GM12872 (cell line): ENCODE data around the gene CACNA1B.

ENCODE experiments used
- TF ChIP-seq, protein P1 (sequence below): IDR thresholded peaks from 3 replicates; pipeline ENCODE4 v1.5.1; 2011; ENCODE audit warnings: low read depth, mild to moderate bottlenecking, low read length, moderate library complexity; ENCODE audit not compliant: insufficient read depth

CACNA1B gene

DNA sequence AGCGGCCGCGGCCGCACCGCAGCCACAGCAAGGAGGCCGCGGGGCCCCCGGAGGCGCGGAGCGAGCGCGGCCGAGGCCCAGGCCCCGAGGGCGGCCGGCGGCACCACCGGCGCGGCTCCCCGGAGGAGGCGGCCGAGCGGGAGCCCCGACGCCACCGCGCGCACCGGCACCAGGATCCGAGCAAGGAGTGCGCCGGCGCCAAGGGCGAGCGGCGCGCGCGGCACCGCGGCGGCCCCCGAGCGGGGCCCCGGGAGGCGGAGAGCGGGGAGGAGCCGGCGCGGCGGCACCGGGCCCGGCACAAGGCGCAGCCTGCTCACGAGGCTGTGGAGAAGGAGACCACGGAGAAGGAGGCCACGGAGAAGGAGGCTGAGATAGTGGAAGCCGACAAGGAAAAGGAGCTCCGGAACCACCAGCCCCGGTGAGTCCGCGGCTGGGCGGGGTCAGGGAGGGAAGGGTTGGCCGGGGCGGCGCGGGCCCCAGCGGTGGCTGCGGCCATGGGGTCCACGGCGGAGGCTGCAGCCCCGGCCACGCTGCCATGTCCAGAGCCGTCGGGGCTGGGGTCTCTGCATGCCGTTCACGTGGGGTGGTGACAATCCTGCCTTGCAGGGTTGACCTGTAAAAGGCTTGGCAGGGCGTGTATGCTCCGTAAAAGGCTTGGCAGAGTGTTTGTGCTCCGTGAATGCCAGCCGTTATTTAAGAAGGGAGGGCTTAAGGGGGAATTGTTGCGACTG, 146.0 kb downstream of the CACNA1B start:
- TF ChIP-seq, protein P1, sequence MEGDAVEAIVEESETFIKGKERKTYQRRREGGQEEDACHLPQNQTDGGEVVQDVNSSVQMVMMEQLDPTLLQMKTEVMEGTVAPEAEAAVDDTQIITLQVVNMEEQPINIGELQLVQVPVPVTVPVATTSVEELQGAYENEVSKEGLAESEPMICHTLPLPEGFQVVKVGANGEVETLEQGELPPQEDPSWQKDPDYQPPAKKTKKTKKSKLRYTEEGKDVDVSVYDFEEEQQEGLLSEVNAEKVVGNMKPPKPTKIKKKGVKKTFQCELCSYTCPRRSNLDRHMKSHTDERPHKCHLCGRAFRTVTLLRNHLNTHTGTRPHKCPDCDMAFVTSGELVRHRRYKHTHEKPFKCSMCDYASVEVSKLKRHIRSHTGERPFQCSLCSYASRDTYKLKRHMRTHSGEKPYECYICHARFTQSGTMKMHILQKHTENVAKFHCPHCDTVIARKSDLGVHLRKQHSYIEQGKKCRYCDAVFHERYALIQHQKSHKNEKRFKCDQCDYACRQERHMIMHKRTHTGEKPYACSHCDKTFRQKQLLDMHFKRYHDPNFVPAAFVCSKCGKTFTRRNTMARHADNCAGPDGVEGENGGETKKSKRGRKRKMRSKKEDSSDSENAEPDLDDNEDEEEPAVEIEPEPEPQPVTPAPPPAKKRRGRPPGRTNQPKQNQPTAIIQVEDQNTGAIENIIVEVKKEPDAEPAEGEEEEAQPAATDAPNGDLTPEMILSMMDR: no peak

DNA sequence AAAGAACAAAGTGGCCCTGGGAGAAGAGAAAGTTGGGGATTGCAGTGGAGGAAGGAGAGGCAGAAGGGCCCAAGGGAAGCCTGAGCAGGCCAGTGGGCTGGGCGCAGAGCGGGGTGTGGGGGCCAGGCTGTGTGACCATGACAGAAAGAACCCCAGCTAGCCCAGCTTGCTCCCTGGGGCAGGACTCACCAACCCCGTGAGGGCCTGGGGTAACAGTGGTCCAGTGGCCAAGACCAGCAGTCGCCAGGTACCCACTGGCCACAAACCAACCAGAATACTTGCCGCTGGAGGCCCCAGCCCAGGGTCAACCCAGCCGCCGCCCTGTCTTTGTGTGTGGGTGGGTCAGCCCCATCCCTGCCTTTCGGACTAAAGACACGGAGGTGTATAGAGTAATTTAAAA, 146.5 kb downstream of the CACNA1B start:
- TF ChIP-seq, protein P1: no peak

DNA sequence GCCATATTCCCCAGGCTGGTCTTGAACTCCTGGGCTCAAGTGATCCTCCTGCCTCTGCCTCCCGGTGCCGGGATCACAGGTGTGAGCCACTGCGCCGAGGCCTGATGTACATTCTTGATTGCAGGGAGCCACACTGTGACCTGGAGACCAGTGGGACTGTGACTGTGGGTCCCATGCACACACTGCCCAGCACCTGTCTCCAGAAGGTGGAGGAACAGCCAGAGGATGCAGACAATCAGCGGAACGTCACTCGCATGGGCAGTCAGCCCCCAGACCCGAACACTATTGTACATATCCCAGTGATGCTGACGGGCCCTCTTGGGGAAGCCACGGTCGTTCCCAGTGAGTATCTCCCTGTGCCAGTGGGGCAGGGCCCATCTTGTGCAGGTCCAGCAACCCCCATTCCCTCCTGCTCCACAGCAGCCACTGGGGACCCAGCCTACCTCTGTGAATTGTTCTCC, 147.3 kb downstream of the CACNA1B start:
- TF ChIP-seq, protein P1: no peak

DNA sequence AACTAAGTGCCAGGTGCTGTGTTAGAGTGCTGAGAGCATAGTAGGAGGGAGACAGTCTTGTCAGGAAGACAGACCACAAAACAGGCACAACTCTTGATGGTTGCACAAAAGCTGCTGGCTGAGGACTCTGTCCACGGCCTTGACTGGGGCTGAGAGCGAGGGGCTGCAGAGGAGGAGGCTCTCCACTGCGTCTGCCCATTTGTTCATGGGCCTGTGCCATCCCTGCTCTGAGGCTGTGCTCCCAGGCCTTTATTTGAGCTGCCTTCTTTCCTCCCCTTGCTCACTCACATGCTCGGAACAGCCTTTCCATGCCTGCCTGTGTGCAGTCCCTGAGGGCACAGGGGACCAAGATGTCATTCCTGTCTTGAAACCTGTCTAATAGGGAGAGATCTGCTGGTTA, 147.8 kb downstream of the CACNA1B start:
- TF ChIP-seq, protein P1: no peak

DNA sequence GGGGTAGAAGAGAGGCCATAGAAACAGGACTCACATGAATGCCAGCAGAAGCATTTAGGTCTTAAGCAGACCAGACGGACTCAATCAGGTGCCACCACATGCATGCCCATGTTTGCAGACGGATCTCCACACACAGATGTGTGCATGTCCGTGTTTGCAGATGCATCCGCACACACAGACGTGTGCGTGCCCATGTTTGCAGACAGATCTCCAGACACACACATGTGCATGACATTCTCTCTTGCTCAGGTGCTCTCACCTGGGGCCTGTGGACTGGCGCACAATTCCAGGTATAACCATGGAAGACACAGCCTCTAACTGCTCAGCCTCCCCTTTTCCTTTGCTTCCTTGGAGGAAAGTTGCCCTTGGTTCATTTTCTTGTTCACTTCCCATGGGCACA, 148.3 kb downstream of the CACNA1B start:
- TF ChIP-seq, protein P1: no peak

DNA sequence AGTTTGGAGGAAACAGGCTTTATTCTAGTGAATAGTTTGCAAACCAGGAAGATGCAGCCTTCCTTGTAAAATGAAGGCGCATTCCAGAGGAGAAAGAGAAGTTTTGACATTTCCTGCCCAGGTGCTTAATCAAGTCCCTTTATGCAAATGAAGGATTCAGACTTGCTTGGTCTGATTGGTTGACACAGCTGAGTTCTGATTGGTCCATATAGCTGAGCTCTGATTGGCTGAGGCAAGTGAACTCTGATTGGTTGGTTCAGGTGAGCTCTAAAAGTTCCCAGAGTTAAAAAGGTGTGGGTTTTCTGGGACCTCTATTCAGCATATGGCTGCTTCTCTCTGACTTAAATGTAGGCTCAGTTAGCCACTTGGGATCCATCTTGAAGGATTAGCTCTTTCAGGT, 151.0 kb downstream of the CACNA1B start:
- TF ChIP-seq, protein P1: no peak

DNA sequence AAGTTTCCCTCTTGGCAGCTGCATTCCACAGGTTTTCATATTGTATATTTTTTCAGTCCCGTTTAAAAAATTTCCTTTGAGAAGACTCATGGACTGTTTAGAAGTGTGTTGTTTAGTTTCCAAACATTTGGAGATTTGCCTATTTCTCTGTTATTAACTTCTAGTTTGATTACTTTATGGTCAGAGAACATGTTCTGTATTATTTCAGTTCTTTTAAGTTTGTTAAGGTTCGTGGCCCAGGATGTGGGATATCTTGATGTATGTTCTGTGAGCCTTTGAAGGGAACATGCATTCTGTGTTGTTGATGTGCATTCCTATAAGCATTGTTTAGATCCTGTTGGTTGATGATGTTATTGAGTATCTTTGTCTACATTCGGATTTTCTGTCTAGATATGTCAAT, 153.6 kb downstream of the CACNA1B start:
- TF ChIP-seq, protein P1: no peak
